OCI-LY1 (cell line): ENCODE measurements around the gene PNLIPRP1.

Experiments used
- H2AFZ ChIP-seq: fragments of 200-600 bp; sonication (generic), shearing (Covaris generic); 2 replicates; pipeline ENCODE4 v1.6.0; 2014; ENCODE audit warnings: antibody characterized with exemption, mild to moderate bottlenecking, low read length
- H3F3A ChIP-seq: fragments of 200-600 bp; sonication (generic), shearing (Covaris generic); 2 replicates; pipeline ENCODE4 v1.6.0; 2014; ENCODE audit warnings: mild to moderate bottlenecking, antibody characterized with exemption, low read length, moderate library complexity; ENCODE audit not compliant: insufficient read depth
- H3K27ac ChIP-seq: fragments of 200-600 bp; sonication (generic); 2 replicates; pipeline ENCODE4 v1.5.1; 2014; ENCODE audit warnings: low read length, mixed run types, mild to moderate bottlenecking, low read depth; ENCODE audit not compliant: poor library complexity, severe bottlenecking
- H3K27me3 ChIP-seq: fragments of 200-600 bp; sonication (generic); 2 replicates; pipeline ENCODE4 v1.6.0; 2014; ENCODE audit warnings: antibody characterized with exemption, mild to moderate bottlenecking, low read length, moderate library complexity; ENCODE audit not compliant: insufficient read depth
- H3K36me3 ChIP-seq: fragments of 200-600 bp; sonication (generic); 2 replicates; pipeline ENCODE4 v1.6.1; 2014; ENCODE audit warnings: mild to moderate bottlenecking, antibody characterized with exemption, low read length, moderate library complexity, mixed read lengths; ENCODE audit not compliant: insufficient read depth
- H3K4me1 ChIP-seq: fragments of 200-600 bp; sonication (generic); 2 replicates; pipeline ENCODE4 v1.5.1; 2014; ENCODE audit warnings: mild to moderate bottlenecking, low read length, moderate library complexity; ENCODE audit not compliant: insufficient read depth, severe bottlenecking
- H3K4me2 ChIP-seq: fragments of 200-600 bp; sonication (generic), shearing (Covaris generic); 2 replicates; pipeline ENCODE4 v1.6.1; 2014; ENCODE audit warnings: low read length
- H3K4me3 ChIP-seq: fragments of 200-600 bp; sonication (generic); 2 replicates; pipeline ENCODE4 v1.5.1; 2014; ENCODE audit warnings: low read length, low read depth, mild to moderate bottlenecking, mixed read lengths; ENCODE audit not compliant: poor library complexity, severe bottlenecking
- H3K79me2 ChIP-seq: fragments of 200-600 bp; shearing (Covaris generic); 2 replicates; pipeline ENCODE4 v1.6.1; 2016; ENCODE audit warnings: mixed run types, low read length, mixed read lengths; ENCODE audit not compliant: insufficient read depth
- H3K9ac ChIP-seq: fragments of 200-600 bp; sonication (generic), shearing (Covaris generic); 2 replicates; pipeline ENCODE4 v1.6.1; 2014; ENCODE audit warnings: mild to moderate bottlenecking, low read length, mixed read lengths
- H3K9me2 ChIP-seq: fragments of 200-600 bp; sonication (generic), shearing (Covaris generic); 2 replicates; pipeline ENCODE4 v1.6.1; 2014; ENCODE audit warnings: low read depth, mild to moderate bottlenecking, low read length, mixed read lengths
- H3K9me3 ChIP-seq: fragments of 200-600 bp; shearing (Covaris generic); 2 replicates; pipeline ENCODE4 v1.6.1; 2014; ENCODE audit warnings: low read length, mixed read lengths
- H4K20me1 ChIP-seq: fragments of 200-600 bp; sonication (generic), shearing (Covaris generic); 2 replicates; pipeline ENCODE4 v1.6.0; 2016; ENCODE audit warnings: mild to moderate bottlenecking, low read length; ENCODE audit not compliant: insufficient read depth
- CTCF ChIP-seq: fragments of 200-600 bp; sonication (generic), shearing (Covaris generic); IDR thresholded peaks from 2 replicates; pipeline ENCODE4 v1.5.1; 2017; ENCODE audit warnings: mild to moderate bottlenecking, antibody characterized with exemption, low read length, moderate library complexity, mixed read lengths
- EZH2 ChIP-seq: fragments of 200-600 bp; sonication (generic), shearing (Covaris generic); IDR thresholded peaks from 2 replicates; pipeline ENCODE4 v1.8.0; 2017; ENCODE audit warnings: borderline replicate concordance, mixed run types, mild to moderate bottlenecking, antibody characterized with exemption, low read length, moderate library complexity, mixed read lengths

PNLIPRP1 gene

GRCh38 chr10:116574797-116575196 lies 16.0 kb upstream of the PNLIPRP1 start:
- Histone ChIP-seq H2AFZ (no peak overlapping the region), H3K4me3 (no peak overlapping the region), H3K9me2 (no peaks in the 10 kb centered on the region), H3F3A (no peaks in the 10 kb centered on the region), H3K27me3 (no peaks in the 10 kb centered on the region), H3K36me3 (no peaks in the 10 kb centered on the region), H4K20me1 (no peaks in the 10 kb centered on the region), H3K27ac (no peak overlapping the region), H3K4me1 (no peaks in the 10 kb centered on the region), H3K79me2 (no peaks in the 10 kb centered on the region), H3K9me3 (no peaks in the 10 kb centered on the region), H3K4me2 (no peak overlapping the region), H3K9ac (no peak overlapping the region)
- TF ChIP-seq CTCF: no peak
- no peak for TF ChIP-seq EZH2

DNA sequence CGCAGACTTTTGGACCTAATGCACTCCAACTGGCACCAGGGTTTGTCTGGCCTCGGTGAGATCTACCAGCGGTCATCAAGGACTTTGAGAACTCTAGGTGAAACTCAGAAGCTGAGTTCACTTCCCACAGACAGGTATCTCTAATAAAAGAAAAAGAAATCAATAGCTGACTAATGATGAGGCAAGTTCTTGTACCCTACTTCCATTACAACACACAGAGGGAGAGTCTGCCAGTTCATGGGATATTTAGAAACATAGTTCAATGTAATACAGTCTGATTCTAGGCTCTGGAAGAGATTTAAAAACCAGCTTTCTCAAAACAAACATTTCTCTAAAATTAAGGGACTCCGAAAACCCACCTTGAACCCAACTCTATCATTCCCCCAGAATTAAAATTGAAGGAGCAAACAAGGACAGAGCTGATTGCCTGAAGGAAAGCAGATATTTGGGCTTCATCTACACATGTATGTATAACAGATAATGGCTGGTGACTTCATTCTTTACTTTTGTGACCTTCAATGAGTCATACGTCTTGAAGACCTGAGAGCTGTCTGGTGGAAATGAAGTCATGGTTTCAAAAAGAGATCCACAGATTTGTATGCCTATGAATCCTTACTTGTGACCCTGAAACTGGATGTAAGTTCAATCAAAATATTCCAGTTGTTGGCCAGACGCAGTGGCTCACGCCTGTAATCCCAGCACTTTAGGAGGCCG lies 2.7 kb upstream of the PNLIPRP1 start:
- H3K9me2 ChIP-seq: no peaks in the 10 kb centered on the region

GRCh38 chr10:116588995-116589394 lies 1.8 kb upstream of the PNLIPRP1 start:
- Histone ChIP-seq H3K36me3 (no peaks in the 10 kb centered on the region), H3K4me2 (no peak overlapping the region), H3K27ac (no peak overlapping the region), H3K4me1 (no peaks in the 10 kb centered on the region), H3K9ac (no peak overlapping the region), H2AFZ (no peak overlapping the region), H4K20me1 (no peaks in the 10 kb centered on the region), H3K9me2 (no peaks in the 10 kb centered on the region), H3K79me2 (no peaks in the 10 kb centered on the region), H3K4me3 (no peak overlapping the region), H3K27me3 (no peaks in the 10 kb centered on the region), H3K9me3 (no peaks in the 10 kb centered on the region), H3F3A (no peaks in the 10 kb centered on the region)
- TF ChIP-seq CTCF: no peak
- no peak for TF ChIP-seq EZH2

More for the DNA sequence above, 2.7 kb upstream of the PNLIPRP1 start:
- Histone ChIP-seq H3K9ac (no peak overlapping the region), H2AFZ (no peak overlapping the region), H3K36me3 (no peaks in the 10 kb centered on the region), H3K9me3 (no peaks in the 10 kb centered on the region), H3K4me3 (no peak overlapping the region), H3K4me2 (no peak overlapping the region), H3F3A (no peaks in the 10 kb centered on the region), H3K27ac (no peak overlapping the region), H3K4me1 (no peaks in the 10 kb centered on the region), H3K27me3 (no peaks in the 10 kb centered on the region), H3K79me2 (no peaks in the 10 kb centered on the region), H4K20me1 (no peaks in the 10 kb centered on the region)
- TF ChIP-seq EZH2: no peak
- TF ChIP-seq CTCF: no peak
